PC-3 (cell line): ENCODE results near the gene SPATA2.

Experiments
- EZH2 ChIP-seq: fragments of 300-600 bp; sonication (generic); IDR thresholded peaks from one replicate; pipeline ENCODE4 v1.6.1; 2017; ENCODE audit warnings: antibody characterized with exemption, mild to moderate bottlenecking, low read length; ENCODE audit not compliant: unreplicated experiment
- TF ChIP-seq, protein P1 (sequence below): fragments of 300-600 bp; sonication (generic); conservative IDR thresholded peaks from 2 replicates; pipeline ENCODE4 v1.5.1; 2017; ENCODE audit warnings: antibody characterized with exemption, low read depth, mild to moderate bottlenecking, low read length

GRCh38 chr20:49914310-49915117, 815 bp downstream of the SPATA2 start:
- TF ChIP-seq, protein P1, sequence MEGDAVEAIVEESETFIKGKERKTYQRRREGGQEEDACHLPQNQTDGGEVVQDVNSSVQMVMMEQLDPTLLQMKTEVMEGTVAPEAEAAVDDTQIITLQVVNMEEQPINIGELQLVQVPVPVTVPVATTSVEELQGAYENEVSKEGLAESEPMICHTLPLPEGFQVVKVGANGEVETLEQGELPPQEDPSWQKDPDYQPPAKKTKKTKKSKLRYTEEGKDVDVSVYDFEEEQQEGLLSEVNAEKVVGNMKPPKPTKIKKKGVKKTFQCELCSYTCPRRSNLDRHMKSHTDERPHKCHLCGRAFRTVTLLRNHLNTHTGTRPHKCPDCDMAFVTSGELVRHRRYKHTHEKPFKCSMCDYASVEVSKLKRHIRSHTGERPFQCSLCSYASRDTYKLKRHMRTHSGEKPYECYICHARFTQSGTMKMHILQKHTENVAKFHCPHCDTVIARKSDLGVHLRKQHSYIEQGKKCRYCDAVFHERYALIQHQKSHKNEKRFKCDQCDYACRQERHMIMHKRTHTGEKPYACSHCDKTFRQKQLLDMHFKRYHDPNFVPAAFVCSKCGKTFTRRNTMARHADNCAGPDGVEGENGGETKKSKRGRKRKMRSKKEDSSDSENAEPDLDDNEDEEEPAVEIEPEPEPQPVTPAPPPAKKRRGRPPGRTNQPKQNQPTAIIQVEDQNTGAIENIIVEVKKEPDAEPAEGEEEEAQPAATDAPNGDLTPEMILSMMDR, result peak; percentile 27
- TF ChIP-seq EZH2, result no peak
